H1 (cell line): ENCODE data around the gene FAM81B. TPM values are rescaled to one million over a fixed set of nuclear protein-coding genes. Genes with fewer than 3 reads are reported as not detected.

Experiments
- CTCF ChIA-PET: fragments of 300-600 bp; sonication (Branson Sonifier 250); formaldehyde crosslinking; loops from one replicate; lab custom pipeline; 2021; ENCODE audit not compliant: partially characterized antibody; lab: Charles Lee
- POLR2A ChIA-PET: fragments of 300-600 bp; sonication (Branson Sonifier 250); formaldehyde crosslinking; loops from one replicate; lab custom pipeline; 2021; ENCODE audit warnings: inconsistent platforms; ENCODE audit not compliant: partially characterized antibody; lab: Charles Lee
- DNase-seq, 2 experiments: peaks; one replicate each; pipeline versions ENCODE4 v3.0.0 to v3.0.0-alpha.2; 2010 to 2022; ENCODE audit warnings: low spot score in 2 of 2, low read depth in 1 of 2, mixed read lengths in 1 of 2
- FAIRE-seq: peaks from 2 replicates; lab custom pipeline; 2011; peaks lifted over from hg19 to GRCh38; lab: Jason Lieb, UNC
- H2AFZ ChIP-seq: 2 replicates; pipeline ENCODE4 v1.8.1; 2012; ENCODE audit warnings: low read length, inconsistent platforms
- H2AK5ac ChIP-seq: 2 replicates; pipeline ENCODE4 v1.6.1; 2013; ENCODE audit warnings: low read depth, low read length
- H2BK120ac ChIP-seq: replicated peaks from 2 replicates; pipeline ENCODE3; 2013; ENCODE audit warnings: low read depth, low read length, inconsistent platforms
- H2BK12ac ChIP-seq: 2 replicates; pipeline ENCODE4 v1.6.1; 2013; ENCODE audit warnings: low read depth, low read length
- H2BK15ac ChIP-seq: 2 replicates; pipeline ENCODE4 v1.6.1; 2013; ENCODE audit warnings: low read length
- H2BK20ac ChIP-seq: 2 replicates; pipeline ENCODE4 v1.6.1; 2013; ENCODE audit warnings: low read length
- H2BK5ac ChIP-seq: 2 replicates; pipeline ENCODE4 v1.6.1; 2013; ENCODE audit warnings: low read depth, low read length
- H3K14ac ChIP-seq: 2 replicates; pipeline ENCODE4 v1.6.1; 2013; ENCODE audit warnings: inconsistent platforms; ENCODE audit not compliant: insufficient read length
- H3K18ac ChIP-seq: 2 replicates; pipeline ENCODE4 v1.6.1; 2013; ENCODE audit warnings: low read length; ENCODE audit errors: extremely low read depth
- H3K23ac ChIP-seq: 2 replicates; pipeline ENCODE4 v1.6.1; 2013; ENCODE audit warnings: inconsistent platforms; ENCODE audit not compliant: insufficient read length
- H3K23me2 ChIP-seq: 2 replicates; pipeline ENCODE4 v1.6.1; 2013; ENCODE audit warnings: low read depth, low read length
- H3K27ac ChIP-seq: 2 replicates; pipeline ENCODE4 v1.6.1; 2011; ENCODE audit warnings: low read depth, low read length, inconsistent platforms
- H3K27me3 ChIP-seq, 4 experiments: replicated peaks in 1 of 4; 1 replicate in 1 of 4; 2 replicates in 3 of 4; pipeline versions ENCODE4 v1.6.1 to v1.8.1; 2011 to 2013; ENCODE audit warnings: low read length in 3 of 4, mild to moderate bottlenecking in 3 of 4, inconsistent platforms in 2 of 4, mixed read lengths in 2 of 4, moderate library complexity in 1 of 4; ENCODE audit not compliant: control insufficient read depth in 3 of 4, insufficient read depth in 3 of 4; ENCODE audit errors: extremely low read depth in 1 of 4
- H3K36me3 ChIP-seq, 4 experiments: 2 replicates each; pipeline versions ENCODE4 v1.6.1 to v1.8.1; 2011 to 2013; ENCODE audit warnings: mild to moderate bottlenecking in 4 of 4, low read length in 3 of 4, moderate library complexity in 2 of 4, control low read depth in 1 of 4, inconsistent platforms in 1 of 4; ENCODE audit not compliant: insufficient read depth in 4 of 4, control insufficient read depth in 2 of 4
- H3K4ac ChIP-seq: replicated peaks from 2 replicates; pipeline ENCODE3; 2013; ENCODE audit warnings: low read length, low read depth, mixed read lengths, inconsistent platforms; ENCODE audit not compliant: insufficient read length
- H3K4me1 ChIP-seq, 4 experiments: replicated peaks in 1 of 4; 1 replicate in 1 of 4; 2 replicates in 3 of 4; pipeline versions ENCODE4 v1.6.1 to v1.8.1; 2011 to 2013; ENCODE audit warnings: low read length in 3 of 4, inconsistent platforms in 2 of 4, mixed read lengths in 1 of 4; ENCODE audit not compliant: insufficient read depth in 4 of 4, control insufficient read depth in 3 of 4
- H3K4me2 ChIP-seq, 2 experiments: 2 replicates each; pipeline versions ENCODE4 v1.6.1 to v1.8.1; 2011 to 2013; ENCODE audit warnings: low read depth in 2 of 2, low read length in 2 of 2, control low read depth in 1 of 2, inconsistent platforms in 1 of 2, mild to moderate bottlenecking in 1 of 2; ENCODE audit not compliant: insufficient read depth in 1 of 2
- H3K4me3 ChIP-seq, 4 experiments: fragments of 200-600, 300-600 bp in 1 of 4; sonication (generic), shearing (Covaris generic), sonication (Bioruptor Twin) in 1 of 4; 2 replicates each; pipeline versions ENCODE4 v1.5.1 to v1.8.1; 2011 to 2016; ENCODE audit warnings: low read length in 4 of 4, low read depth in 3 of 4, control low read depth in 2 of 4, inconsistent platforms in 2 of 4, mild to moderate bottlenecking in 2 of 4, mixed read lengths in 1 of 4, moderate library complexity in 1 of 4; ENCODE audit not compliant: insufficient read depth in 2 of 4; ENCODE audit errors: extremely low read depth in 1 of 4
- H3K56ac ChIP-seq: replicated peaks from 2 replicates; pipeline ENCODE3; 2013; ENCODE audit warnings: low read depth, mild to moderate bottlenecking, mixed read lengths, low read length, inconsistent platforms; ENCODE audit not compliant: insufficient read length
- H3K79me1 ChIP-seq: 2 replicates; pipeline ENCODE4 v1.6.1; 2013; ENCODE audit warnings: low read depth, low read length, control low read depth
- H3K79me2 ChIP-seq, 2 experiments: 2 replicates each; pipeline versions ENCODE4 v1.6.1 to v1.8.1; 2012 to 2013; ENCODE audit warnings: low read length in 2 of 2, mild to moderate bottlenecking in 2 of 2, inconsistent platforms in 1 of 2; ENCODE audit not compliant: insufficient read depth in 2 of 2, control insufficient read depth in 1 of 2
- H3K9ac ChIP-seq, 4 experiments: replicated peaks in 1 of 4; 1 replicate in 1 of 4; 2 replicates in 3 of 4; pipeline versions ENCODE4 v1.6.1 to v1.8.1; 2011 to 2013; ENCODE audit warnings: low read depth in 3 of 4, low read length in 3 of 4, control low read depth in 2 of 4, mild to moderate bottlenecking in 2 of 4, moderate library complexity in 2 of 4, inconsistent platforms in 1 of 4; ENCODE audit errors: extremely low read depth in 1 of 4
- H3K9me3 ChIP-seq, 2 experiments: 2 replicates each; pipeline versions ENCODE4 v1.6.1 to v1.8.1; 2012 to 2013; ENCODE audit warnings: mild to moderate bottlenecking in 2 of 2, moderate library complexity in 2 of 2, control low read depth in 1 of 2, inconsistent platforms in 1 of 2, low read depth in 1 of 2, low read length in 1 of 2, mixed read lengths in 1 of 2; ENCODE audit not compliant: insufficient read depth in 2 of 2
- H4K20me1 ChIP-seq, 2 experiments: replicated peaks in 1 of 2; 2 replicates each; pipeline versions ENCODE3 to v1.8.1; 2011 to 2013; ENCODE audit warnings: inconsistent platforms in 2 of 2, low read length in 2 of 2, mild to moderate bottlenecking in 1 of 2; ENCODE audit not compliant: insufficient read depth in 2 of 2, control insufficient read depth in 1 of 2
- H4K5ac ChIP-seq: 2 replicates; pipeline ENCODE4 v1.6.1; 2013; ENCODE audit warnings: low read length, low read depth, mixed read lengths, inconsistent platforms; ENCODE audit not compliant: insufficient read length
- H4K8ac ChIP-seq: 2 replicates; pipeline ENCODE4 v1.8.0; 2013; ENCODE audit warnings: mild to moderate bottlenecking, moderate library complexity, low read length, inconsistent platforms; ENCODE audit not compliant: insufficient read depth; ENCODE audit errors: extremely low read depth
- H4K91ac ChIP-seq: replicated peaks from 2 replicates; pipeline ENCODE3; 2013; ENCODE audit warnings: low read length, mixed read lengths, inconsistent platforms; ENCODE audit not compliant: insufficient read length
- POLR2A ChIP-seq, 2 experiments: IDR thresholded peaks; 1 replicate in 1 of 2; 2 replicates in 1 of 2; pipeline ENCODE4 v1.6.1; 2011; ENCODE audit warnings: low read depth in 2 of 2, low read length in 2 of 2, mild to moderate bottlenecking in 2 of 2; ENCODE audit errors: control extremely low read depth in 1 of 2
- WGBS, 2 experiments: shearing (Covaris generic) in 1 of 2; methylation state at CpG; one replicate each; pipeline versions ENCODE4 v1.1.6 to v1.1.7; 2013 to 2015; ENCODE audit warnings: low lambda C conversion rate in 2 of 2, mixed read lengths in 2 of 2, inconsistent platforms in 1 of 2, low coverage in 1 of 2, missing lambda C conversion rate in 1 of 2; ENCODE audit not compliant: insufficient replicate concordance in 2 of 2, insufficient coverage in 1 of 2, insufficient read length in 1 of 2; ENCODE audit errors: extremely low coverage in 1 of 2, missing lambda C conversion rate in 1 of 2; 5-methylcytosine and 5-hydroxymethylcytosine counted together
- polyA plus RNA-seq, 7 experiments: library from polyadenylated mRNA; depleted of rRNA in 3 of 7; stranded (reverse) in 5 of 7; unstranded in 2 of 7; fragments of >200 nt in 5 of 7; fragments of 200-250 nt in 2 of 7; gene quantifications; 1 replicate in 5 of 7; 2 replicates in 1 of 7; 4 replicates in 1 of 7; pipeline versions ENCODE4 v1.2.1 to v1.2.3, GENCODE V29; 2011 to 2013; ENCODE audit warnings: missing spikeins in 2 of 7, mixed read lengths in 2 of 7
- total RNA-seq: library from RNA; stranded (reverse); fragmentation: NEBNext Ultra II Directional; extraction: Animal tissue kit (Norgen Biotek cat#: 25700); gene quantifications from 2 replicates; pipeline ENCODE4 v1.2.1, GENCODE V29; 2021

FAM81B gene
- total and polyA plus RNA-seq, 2 of the 8 experiments (the other 6 are each of a cell fraction or from before 2014, with no cell fraction given), result not detected

DNA sequence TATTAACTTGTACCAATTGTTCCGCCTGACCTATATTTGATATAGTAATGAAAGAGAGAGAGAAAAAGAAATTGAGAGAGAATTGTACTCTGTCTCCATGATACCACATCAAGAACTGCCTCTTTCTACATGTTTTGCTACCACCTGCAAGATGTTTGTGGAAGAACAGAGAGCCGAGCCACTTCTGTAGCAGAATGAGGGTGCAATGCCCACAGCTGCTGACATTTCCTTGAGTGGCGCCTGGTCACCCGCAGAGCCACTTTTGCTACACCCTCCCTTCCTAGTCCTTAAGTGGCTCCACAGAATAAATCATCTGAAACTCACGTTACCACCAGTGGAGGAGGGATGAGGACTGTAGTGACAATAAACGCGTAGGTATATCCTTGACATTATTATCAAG lies 17.1 kb upstream of the FAM81B start:
- Histone ChIP-seq H2BK120ac (no peak overlapping the region), H2BK20ac (no peak overlapping the region), H3K79me2 (no peaks in the 10 kb centered on the region), H2AFZ (no peak overlapping the region), H4K91ac (no peak overlapping the region), H2BK12ac (no peak overlapping the region), H3K4me1 (no peaks in the 10 kb centered on the region), H3K56ac (no peak overlapping the region), H3K36me3 (no peaks in the 10 kb centered on the region), H4K8ac (no peak overlapping the region), H3K4ac (no peak overlapping the region), H4K20me1 (no peaks in the 10 kb centered on the region), H3K9ac (no peak overlapping the region), H2BK15ac (no peak overlapping the region), H3K9me3 (no peaks in the 10 kb centered on the region), H3K4me2 (no peak overlapping the region), H3K14ac (no peak overlapping the region), H3K79me1 (no peaks in the 10 kb centered on the region), H4K5ac (no peak overlapping the region), H3K4me3 (no peak overlapping the region), H2AK5ac (no peak overlapping the region), H3K27me3 (no peaks in the 10 kb centered on the region), H3K23ac (no peak overlapping the region), H3K23me2 (no peaks in the 10 kb centered on the region), H3K18ac (no peak overlapping the region), H3K27ac (no peak overlapping the region), H2BK5ac (no peak overlapping the region)
- 77% methylated on average over 7 of the region's 7 CpGs; no CpG with 5 or more reads in 1 of the 2 experiments for WGBS, 2 experiments
- POLR2A ChIA-PET, result no interaction called here
- no peak for DNase-seq
- CTCF ChIA-PET, result interaction anchor here (1.3 kb wide), 1 partner anchor 9 kb away, joined by 3 read pairs; no protein-coding TSS in a partner anchor
- FAIRE-seq, result no peak
- TF ChIP-seq POLR2A (IDR thresholded peaks at IDR 0.05; ENCODE audit: control extremely low read depth in 1 of 2, low read depth in 2 of 2, low read length in 2 of 2), result no peak
